GM19351 (cell line): ENCODE results near the gene VPS13A.

Experiments
- ATAC-seq: cut with Tn5 transposase; IDR thresholded peaks from one replicate; pipeline ENCODE4 v1.9.1; 2021; ENCODE audit warnings: mild to moderate bottlenecking, moderate library complexity; ENCODE audit not compliant: unreplicated experiment

The VPS13A gene

GRCh38 chr9:77454663-77455062, 277.3 kb downstream of the VPS13A start:
- no peak for ATAC-seq

- peak; percentile 54 for ATAC-seq
These were observed 278.1 kb downstream of the VPS13A start for GRCh38 chr9:77455312-77455927.

GRCh38 chr9:77456829-77457437, 279.6 kb downstream of the VPS13A start:
- ATAC-seq, result peak; percentile 66

- ATAC-seq, result peak; percentile 84
These were observed 280.7 kb downstream of the VPS13A start for GRCh38 chr9:77457916-77458592.

- no peak for ATAC-seq
These were observed 283.6 kb downstream of the VPS13A start for GRCh38 chr9:77460938-77461337.

GRCh38 chr9:77462066-77462465, 284.7 kb downstream of the VPS13A start:
- no peak for ATAC-seq

GRCh38 chr9:77463151-77463550, 285.8 kb downstream of the VPS13A start:
- no peak for ATAC-seq

- no peak for ATAC-seq
These were observed 287.3 kb downstream of the VPS13A start for GRCh38 chr9:77464661-77465060.

- no peak for ATAC-seq
These were observed 292.3 kb downstream of the VPS13A start for GRCh38 chr9:77469515-77470231.
